Skin epidermis (tissue), 12 donors: ENCODE results near the gene SCARB1.
A peak's percentile ranks its signal among the peaks of the same experiment; 100 is the strongest.

ENCODE experiments used
- H3K27ac ChIP-seq, 21 experiments: fragments of 200-600 bp; sonication (generic) in 11 of 21; one replicate each; pipeline ENCODE4 v1.5.0; 2020; ENCODE audit warnings: mild to moderate bottlenecking in 3 of 21, inconsistent platforms in 2 of 21, moderate library complexity in 2 of 21
- H3K4me3 ChIP-seq, 7 experiments: fragments of 200-600 bp; sonication (generic) in 2 of 7; one replicate each; pipeline ENCODE4 v1.5.0; 2020; ENCODE audit warnings: inconsistent platforms in 2 of 7, mild to moderate bottlenecking in 2 of 7, moderate library complexity in 1 of 7

The SCARB1 gene

GRCh38 chr12:124828264-124829007, 35.2 kb downstream of the SCARB1 start:
- Histone ChIP-seq H3K4me3 (no peak overlapping the region), H3K27ac (peak overlapping the region in 9 of 21 experiments; percentile 11 to 69 (median 38))

GRCh38 chr12:124827588-124828184, 36.0 kb downstream of the SCARB1 start:
- Histone ChIP-seq H3K27ac (peak overlapping the region in 4 of 21 experiments; percentile 37 to 69 (median 52)), H3K4me3 (no peak overlapping the region)

- no peak overlapping the region for H3K27ac ChIP-seq
- H3K4me3 ChIP-seq, result no peak overlapping the region
Measured at GRCh38 chr12:124824195-124824594, 39.5 kb downstream of the SCARB1 start.

- Histone ChIP-seq H3K27ac (no peak overlapping the region), H3K4me3 (no peak overlapping the region)
Measured at GRCh38 chr12:124823272-124823970, 40.2 kb downstream of the SCARB1 start.

- H3K4me3 ChIP-seq, result no peak overlapping the region
- H3K27ac ChIP-seq, result no peak overlapping the region
Measured at GRCh38 chr12:124822218-124822617, 41.4 kb downstream of the SCARB1 start.

GRCh38 chr12:124821252-124822200, 42.1 kb downstream of the SCARB1 start:
- no peak overlapping the region for H3K27ac ChIP-seq
- H3K4me3 ChIP-seq, result no peak overlapping the region

- Histone ChIP-seq H3K27ac (no peak overlapping the region), H3K4me3 (no peak overlapping the region)
Measured at GRCh38 chr12:124820199-124820598, 43.5 kb downstream of the SCARB1 start.

- no peak overlapping the region for H3K27ac ChIP-seq
- no peak overlapping the region for H3K4me3 ChIP-seq
Measured at GRCh38 chr12:124819525-124819924, 44.1 kb downstream of the SCARB1 start.

GRCh38 chr12:124819080-124819479, 44.6 kb downstream of the SCARB1 start:
- H3K27ac ChIP-seq, result no peak overlapping the region

GRCh38 chr12:124817076-124818000, 46.3 kb downstream of the SCARB1 start:
- H3K4me3 ChIP-seq, result no peak overlapping the region
- no peak overlapping the region for H3K27ac ChIP-seq

More at GRCh38 chr12:124819080-124819479, 44.6 kb downstream of the SCARB1 start:
- H3K4me3 ChIP-seq, result no peak overlapping the region

GRCh38 chr12:124816295-124816854, 47.3 kb downstream of the SCARB1 start:
- H3K27ac ChIP-seq, result no peak overlapping the region

GRCh38 chr12:124814741-124815613, 48.7 kb downstream of the SCARB1 start:
- Histone ChIP-seq H3K27ac (no peak overlapping the region), H3K4me3 (no peak overlapping the region)

More at GRCh38 chr12:124816295-124816854, 47.3 kb downstream of the SCARB1 start:
- H3K4me3 ChIP-seq, result no peak overlapping the region

- no peak overlapping the region for H3K4me3 ChIP-seq
- no peak overlapping the region for H3K27ac ChIP-seq
Measured at GRCh38 chr12:124813782-124814181, 49.9 kb downstream of the SCARB1 start.

GRCh38 chr12:124812979-124813378, 50.7 kb downstream of the SCARB1 start:
- H3K27ac ChIP-seq, result no peak overlapping the region
- H3K4me3 ChIP-seq, result no peak overlapping the region

GRCh38 chr12:124812356-124812755, 51.3 kb downstream of the SCARB1 start:
- no peak overlapping the region for H3K4me3 ChIP-seq
- no peak overlapping the region for H3K27ac ChIP-seq

- Histone ChIP-seq H3K27ac (no peak overlapping the region), H3K4me3 (no peak overlapping the region)
Measured at GRCh38 chr12:124811633-124812032, 52.0 kb downstream of the SCARB1 start.

GRCh38 chr12:124809878-124810277, 53.8 kb downstream of the SCARB1 start:
- Histone ChIP-seq H3K27ac (no peak overlapping the region), H3K4me3 (no peak overlapping the region)
